CD14-positive monocyte (primary cell): Measurements from ENCODE around the gene HSPA4. TPM values are rescaled to one million over a fixed set of nuclear protein-coding genes. Genes with fewer than 3 reads are reported as not detected.

Experiments used
- DNase-seq, 3 donors: peaks; one replicate each; pipeline ENCODE4 v3.0.0-alpha.2; 2011 to 2022
- H2AFZ ChIP-seq: 2 replicates; pipeline ENCODE4 v1.6.0; 2012; ENCODE audit warnings: mild to moderate bottlenecking, low read depth, low read length, inconsistent platforms; ENCODE audit not compliant: insufficient read depth, poor library complexity, severe bottlenecking
- H3K27ac ChIP-seq, 2 donors: 1 replicate in 1 of 2; 2 replicates in 1 of 2; pipeline ENCODE4 v1.5.1; 2012 to 2013; ENCODE audit warnings: low read length in 2 of 2, control low read depth in 1 of 2, inconsistent platforms in 1 of 2, low read depth in 1 of 2, mild to moderate bottlenecking in 1 of 2
- H3K27me3 ChIP-seq, 2 donors: one replicate each; pipeline versions ENCODE4 v1.6.0 to v1.6.1; 2011 to 2013; ENCODE audit warnings: low read length in 2 of 2; ENCODE audit not compliant: control insufficient read depth in 2 of 2, insufficient read depth in 2 of 2
- H3K36me3 ChIP-seq, 2 donors: replicated peaks in 1 of 2; 1 replicate in 1 of 2; 2 replicates in 1 of 2; pipeline versions ENCODE4 v1.5.1 to v1.6.1; 2012 to 2013; ENCODE audit warnings: low read length in 2 of 2, control low read depth in 1 of 2, inconsistent platforms in 1 of 2, mild to moderate bottlenecking in 1 of 2; ENCODE audit not compliant: insufficient read depth in 2 of 2, control insufficient read depth in 1 of 2
- H3K4me1 ChIP-seq, 2 donors: 1 replicate in 1 of 2; 2 replicates in 1 of 2; pipeline versions ENCODE4 v1.5.1 to v1.6.1; 2012 to 2013; ENCODE audit warnings: low read length in 2 of 2, control low read depth in 1 of 2, inconsistent platforms in 1 of 2, mild to moderate bottlenecking in 1 of 2, moderate library complexity in 1 of 2; ENCODE audit not compliant: insufficient read depth in 2 of 2, control insufficient read depth in 1 of 2
- H3K4me2 ChIP-seq: replicated peaks from 2 replicates; pipeline ENCODE3; 2012; ENCODE audit warnings: low read length, moderate library complexity, mild to moderate bottlenecking; ENCODE audit not compliant: poor library complexity, severe bottlenecking; ENCODE audit errors: extremely low read depth
- H3K4me3 ChIP-seq, 3 experiments: fragments of 200-600 bp in 1 of 3; sonication (generic) in 1 of 3; replicated peaks in 1 of 3; 1 replicate in 2 of 3; 2 replicates in 1 of 3; pipeline ENCODE4 v1.5.1; 2011 to 2013; ENCODE audit warnings: low read length in 3 of 3, mild to moderate bottlenecking in 3 of 3, control low read depth in 2 of 3, low read depth in 2 of 3, inconsistent platforms in 1 of 3, moderate library complexity in 1 of 3
- H3K79me2 ChIP-seq: 2 replicates; pipeline ENCODE4 v1.6.0; 2012; ENCODE audit warnings: mild to moderate bottlenecking, control low read depth, inconsistent platforms, low read length, moderate library complexity; ENCODE audit not compliant: insufficient read depth
- H3K9ac ChIP-seq: 2 replicates; pipeline ENCODE4 v1.6.0; 2017; ENCODE audit warnings: low read length, mild to moderate bottlenecking; ENCODE audit not compliant: insufficient read depth, poor library complexity, severe bottlenecking
- H3K9me3 ChIP-seq, 2 donors: replicated peaks in 1 of 2; 1 replicate in 1 of 2; 2 replicates in 1 of 2; pipeline versions ENCODE4 v1.5.1 to v1.6.1; 2012 to 2013; ENCODE audit warnings: low read length in 2 of 2, control low read depth in 1 of 2; ENCODE audit not compliant: control insufficient read depth in 1 of 2, insufficient read depth in 1 of 2
- H4K20me1 ChIP-seq: 2 replicates; pipeline ENCODE4 v1.6.0; 2012; ENCODE audit warnings: mild to moderate bottlenecking, low read length, control low read depth, moderate library complexity; ENCODE audit not compliant: insufficient read depth
- H3K27ac Mint-ChIP-seq, 7 donors: one replicate each; pipeline ENCODE4 v1.8.0; 2020; ENCODE audit warnings: mild to moderate bottlenecking in 7 of 7, mixed read lengths in 7 of 7, moderate library complexity in 6 of 7, inconsistent platforms in 2 of 7
- H3K27me3 Mint-ChIP-seq, 3 donors: one replicate each; pipeline ENCODE4 v1.8.0; 2021 to 2022; ENCODE audit warnings: low read depth in 3 of 3, mild to moderate bottlenecking in 3 of 3, mixed read lengths in 3 of 3, moderate library complexity in 3 of 3, inconsistent platforms in 1 of 3
- H3K36me3 Mint-ChIP-seq, 2 donors: one replicate each; pipeline ENCODE4 v1.8.0; 2020; ENCODE audit warnings: mixed read lengths in 2 of 2, inconsistent platforms in 1 of 2, mild to moderate bottlenecking in 1 of 2
- H3K4me1 Mint-ChIP-seq: one replicate; pipeline ENCODE4 v1.8.0; 2020; ENCODE audit warnings: mild to moderate bottlenecking, mixed read lengths
- H3K4me3 Mint-ChIP-seq, 2 donors: one replicate each; pipeline ENCODE4 v1.8.0; 2020; ENCODE audit warnings: mild to moderate bottlenecking in 2 of 2, mixed read lengths in 2 of 2, moderate library complexity in 1 of 2
- H3K9me3 Mint-ChIP-seq, 7 donors: one replicate each; pipeline ENCODE4 v1.8.0; 2020 to 2022; ENCODE audit warnings: mixed read lengths in 7 of 7, mild to moderate bottlenecking in 6 of 7, moderate library complexity in 6 of 7, inconsistent platforms in 2 of 7
- WGBS: methylation state at CpG from one replicate; pipeline ENCODE4 v1.1.5; 2013; ENCODE audit warnings: missing lambda C conversion rate; ENCODE audit not compliant: insufficient coverage; 5-methylcytosine and 5-hydroxymethylcytosine counted together
- intact Hi-C, 2 donors: fragments of 100-400 bp; cut with micrococcal nuclease; formaldehyde crosslinking; loops; one replicate each; pipeline versions ENCODE4 v1.15.0 to v1.15.1; 2023
- polyA plus RNA-seq, 3 donors: library from polyadenylated mRNA; depleted of rRNA in 1 of 3; unstranded in 2 of 3; stranded (reverse) in 1 of 3; fragments of 300-500 nt in 2 of 3; fragments of >200 nt in 1 of 3; fragmentation: Illumina TruSeq in 2 of 3; gene quantifications; 1 replicate in 2 of 3; 2 replicates in 1 of 3; pipeline ENCODE4 v1.2.3, GENCODE V29; 2012 to 2021
- TF ChIP-seq, protein P1 (sequence below): fragments of 200-600 bp; IDR thresholded peaks from one replicate; pipeline ENCODE4 v1.8.0; 2022; ENCODE audit warnings: antibody characterized with exemption, mild to moderate bottlenecking

The HSPA4 gene
- polyA plus RNA-seq, 3 donors = 15.7 to 52.0 (median 27.7) TPM

DNA sequence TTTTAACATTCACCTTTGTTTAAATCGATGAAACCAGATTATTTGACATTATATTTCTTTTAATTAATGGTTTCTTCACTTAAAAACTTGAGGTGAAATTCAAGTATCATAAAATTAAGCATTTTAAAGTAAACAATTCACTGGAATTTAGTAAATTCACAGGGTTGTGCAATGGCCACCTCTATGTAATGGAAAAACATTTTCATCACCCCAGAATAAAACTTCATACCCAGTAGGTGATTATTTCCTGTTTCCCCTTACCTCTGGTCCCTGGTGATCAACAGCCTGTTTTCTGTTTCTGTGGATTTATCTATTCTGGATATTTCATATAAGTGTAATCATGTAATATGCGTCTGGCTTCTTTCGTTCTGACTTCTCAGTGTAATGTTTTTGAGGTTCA lies 27.2 kb downstream of the HSPA4 start:
- Histone ChIP-seq H3K79me2 (peaks cover 38% of the 10 kb centered on the region), H3K4me1 (no peaks in the 10 kb centered on the region), H3K9me3 (no peaks in the 10 kb centered on the region), H3K9ac (no peak overlapping the region), H3K4me2 (no peak overlapping the region), H4K20me1 (peaks cover 63% of the 10 kb centered on the region), H3K36me3 (peaks cover 50 to 84% of the 10 kb centered on the region in 2 donors), H3K4me3 (no peak overlapping the region), H3K27me3 (no peaks in the 10 kb centered on the region), H2AFZ (no peak overlapping the region), H3K27ac (no peak overlapping the region)
- intact Hi-C loops = no loop called here
- H3K4me3 Mint-ChIP-seq = no peak overlapping the region
- H3K9me3 Mint-ChIP-seq = peaks cover 0 to 3% (median 0%) of the 10 kb centered on the region in 7 donors
- TF ChIP-seq, protein P1, sequence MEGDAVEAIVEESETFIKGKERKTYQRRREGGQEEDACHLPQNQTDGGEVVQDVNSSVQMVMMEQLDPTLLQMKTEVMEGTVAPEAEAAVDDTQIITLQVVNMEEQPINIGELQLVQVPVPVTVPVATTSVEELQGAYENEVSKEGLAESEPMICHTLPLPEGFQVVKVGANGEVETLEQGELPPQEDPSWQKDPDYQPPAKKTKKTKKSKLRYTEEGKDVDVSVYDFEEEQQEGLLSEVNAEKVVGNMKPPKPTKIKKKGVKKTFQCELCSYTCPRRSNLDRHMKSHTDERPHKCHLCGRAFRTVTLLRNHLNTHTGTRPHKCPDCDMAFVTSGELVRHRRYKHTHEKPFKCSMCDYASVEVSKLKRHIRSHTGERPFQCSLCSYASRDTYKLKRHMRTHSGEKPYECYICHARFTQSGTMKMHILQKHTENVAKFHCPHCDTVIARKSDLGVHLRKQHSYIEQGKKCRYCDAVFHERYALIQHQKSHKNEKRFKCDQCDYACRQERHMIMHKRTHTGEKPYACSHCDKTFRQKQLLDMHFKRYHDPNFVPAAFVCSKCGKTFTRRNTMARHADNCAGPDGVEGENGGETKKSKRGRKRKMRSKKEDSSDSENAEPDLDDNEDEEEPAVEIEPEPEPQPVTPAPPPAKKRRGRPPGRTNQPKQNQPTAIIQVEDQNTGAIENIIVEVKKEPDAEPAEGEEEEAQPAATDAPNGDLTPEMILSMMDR = no peak
- no peak overlapping the region for H3K27ac Mint-ChIP-seq
- no CpG with 5 or more reads among the region's 3 CpGs for WGBS
- no peaks in the 10 kb centered on the region for H3K4me1 Mint-ChIP-seq
- peaks cover 0 to 1% (median 0%) of the 10 kb centered on the region in 3 donors for H3K27me3 Mint-ChIP-seq
- H3K36me3 Mint-ChIP-seq = peaks cover 63 to 81% of the 10 kb centered on the region in 2 donors
- DNase-seq = no peak

DNA sequence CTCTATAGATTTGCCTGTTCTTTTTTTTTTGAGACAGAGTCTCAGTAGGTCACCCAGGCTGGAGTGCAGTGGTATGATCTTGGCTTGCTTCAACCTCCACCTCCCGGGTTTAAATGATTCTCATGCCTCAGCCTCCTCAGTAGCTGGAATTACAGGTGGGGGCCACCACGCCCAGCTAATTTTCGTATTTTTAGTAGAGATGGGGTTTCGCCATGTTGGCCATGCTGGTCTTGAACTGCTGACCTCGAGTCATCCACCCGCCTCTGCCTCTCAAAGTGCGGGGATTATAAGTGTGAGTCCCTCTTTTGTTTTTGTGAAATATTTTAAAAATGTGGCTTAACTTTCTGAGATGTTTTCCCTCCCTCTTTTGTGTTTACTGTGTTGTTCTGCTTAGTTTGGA lies 29.2 kb downstream of the HSPA4 start:
- Mint-ChIP-seq H3K27me3 (peaks cover 0 to 1% (median 0%) of the 10 kb centered on the region in 3 donors), H3K9me3 (peaks cover 0 to 2% (median 0%) of the 10 kb centered on the region in 7 donors), H3K36me3 (peaks cover 65 to 82% of the 10 kb centered on the region in 2 donors), H3K4me3 (no peak overlapping the region), H3K4me1 (no peaks in the 10 kb centered on the region), H3K27ac (peak overlapping the region in 3 of 7 donors; percentile 15 to 59 (median 38))
- Histone ChIP-seq H3K4me1 (no peaks in the 10 kb centered on the region), H3K9ac (no peak overlapping the region), H3K4me3 (no peak overlapping the region), H3K27me3 (no peaks in the 10 kb centered on the region), H3K4me2 (no peak overlapping the region), H3K36me3 (peaks cover 48 to 84% of the 10 kb centered on the region in 2 donors), H3K9me3 (no peaks in the 10 kb centered on the region), H2AFZ (no peak overlapping the region), H3K79me2 (peaks cover 30% of the 10 kb centered on the region), H4K20me1 (peaks cover 59% of the 10 kb centered on the region), H3K27ac (no peak overlapping the region)
- WGBS = 89% methylated on average over 5 of the region's 7 CpGs
- TF ChIP-seq, protein P1 = no peak
- DNase-seq = no peak
- intact Hi-C loops = no loop called here
